ENCODE measurements around the gene SERPINA4. TPM values are rescaled to one million over a fixed set of nuclear protein-coding genes. Genes with fewer than 3 reads are reported as not detected.

SERPINA4 gene
- total and polyA plus RNA-seq, 2 of the 8 experiments (the other 6 are each of a cell fraction or from before 2014, with no cell fraction given) = not detected

- H3K79me1 ChIP-seq (ENCODE audit: low read depth, low read length) = no peaks in the 10 kb centered on the region
- H2BK5ac ChIP-seq (ENCODE audit: low read depth, low read length) = no peak overlapping the region
- no peaks in the 10 kb centered on the region for H4K20me1 ChIP-seq (replicated peaks in 1 of 2; ENCODE audit: control insufficient read depth in 1 of 2, insufficient read depth in 2 of 2, low read length in 2 of 2)
- H3K9me3 ChIP-seq (ENCODE audit: insufficient read depth in 2 of 2, low read depth in 1 of 2, low read length in 1 of 2) = no peaks in the 10 kb centered on the region
- H3K79me2 ChIP-seq (ENCODE audit: control insufficient read depth in 1 of 2, insufficient read depth in 2 of 2, low read length in 2 of 2) = no peaks in the 10 kb centered on the region
- no peak overlapping the region for H3K18ac ChIP-seq (ENCODE audit: extremely low read depth, low read length)
- ChIA-PET POLR2A (ENCODE audit: partially characterized antibody) (no interaction called here), CTCF (ENCODE audit: partially characterized antibody) (interaction anchor here (0.7 to 2.1 kb wide), 5 partner anchors 11 to 264 kb away, joined by 3 to 9 read pairs (median 3); partner anchors contain the start of gene SERPINA5)
- H2AFZ ChIP-seq (ENCODE audit: low read length) = no peak overlapping the region
- no peak overlapping the region for H3K4me3 ChIP-seq (ENCODE audit: extremely low read depth in 1 of 4, insufficient read depth in 2 of 4, low read depth in 3 of 4, low read length in 4 of 4)
- no peaks in the 10 kb centered on the region for H3K36me3 ChIP-seq (ENCODE audit: control insufficient read depth in 2 of 4, insufficient read depth in 4 of 4, low read length in 3 of 4)
- H3K56ac ChIP-seq (replicated peaks; ENCODE audit: insufficient read length, low read depth, low read length) = no peak overlapping the region
- no peak for DNase-seq (ENCODE audit: low read depth in 1 of 2, low spot score in 2 of 2)
- H3K9ac ChIP-seq (replicated peaks in 1 of 4; ENCODE audit: extremely low read depth in 1 of 4, low read depth in 3 of 4, low read length in 3 of 4) = no peak overlapping the region
- no peak overlapping the region for H3K14ac ChIP-seq (ENCODE audit: insufficient read length)
- no peak for FAIRE-seq
- H2BK120ac ChIP-seq (replicated peaks; ENCODE audit: low read depth, low read length) = no peak overlapping the region
- H4K8ac ChIP-seq (ENCODE audit: extremely low read depth, insufficient read depth, low read length) = no peak overlapping the region
- no peak overlapping the region for H3K27ac ChIP-seq (ENCODE audit: low read depth, low read length)
- no peak overlapping the region for H4K5ac ChIP-seq (ENCODE audit: insufficient read length, low read depth, low read length)
- no peak overlapping the region for H3K4me2 ChIP-seq (ENCODE audit: insufficient read depth in 1 of 2, low read depth in 2 of 2, low read length in 2 of 2)
- no peak overlapping the region for H2AK5ac ChIP-seq (ENCODE audit: low read depth, low read length)
- no peak overlapping the region for H2BK12ac ChIP-seq (ENCODE audit: low read depth, low read length)
- 88% methylated on average over 9 of the region's 9 CpGs; no CpG with 5 or more reads in 1 of the 2 experiments for WGBS, 2 experiments (ENCODE audit: extremely low coverage in 1 of 2, insufficient coverage in 1 of 2, insufficient read length in 1 of 2, insufficient replicate concordance in 2 of 2, low coverage in 1 of 2, low lambda C conversion rate in 2 of 2, missing lambda C conversion rate in 1 of 2)
- no peak overlapping the region for H3K4ac ChIP-seq (replicated peaks; ENCODE audit: insufficient read length, low read depth, low read length)
- no peak overlapping the region for H2BK15ac ChIP-seq (ENCODE audit: low read length)
- H2BK20ac ChIP-seq (ENCODE audit: low read length) = no peak overlapping the region
- no peaks in the 10 kb centered on the region for H3K23me2 ChIP-seq (ENCODE audit: low read depth, low read length)
- H3K27me3 ChIP-seq (replicated peaks in 1 of 4; ENCODE audit: control insufficient read depth in 3 of 4, extremely low read depth in 1 of 4, insufficient read depth in 3 of 4, low read length in 3 of 4) = no peaks in the 10 kb centered on the region
- H3K23ac ChIP-seq (ENCODE audit: insufficient read length) = no peak overlapping the region
- no peaks in the 10 kb centered on the region for H3K4me1 ChIP-seq (replicated peaks in 1 of 4; ENCODE audit: control insufficient read depth in 3 of 4, insufficient read depth in 4 of 4, low read length in 3 of 4)
- no peak overlapping the region for H4K91ac ChIP-seq (replicated peaks; ENCODE audit: insufficient read length, low read length)
- no peak for TF ChIP-seq USF2 (IDR thresholded peaks at IDR 0.05; ENCODE audit: low read length)
- TF ChIP-seq KDM5A (IDR thresholded peaks at IDR 0.05; ENCODE audit: low read length) = no peak
- TF ChIP-seq MAFK (IDR thresholded peaks at IDR 0.05; ENCODE audit: low read depth, low read length) = no peak
- TF ChIP-seq BACH1 (IDR thresholded peaks at IDR 0.05; ENCODE audit: low read length) = no peak
- TF ChIP-seq CBX5 (IDR thresholded peaks at IDR 0.05; ENCODE audit: low read depth, low read length) = no peak
- TF ChIP-seq PHF8 (conservative IDR thresholded peaks at IDR 0.05; ENCODE audit: low read depth, low read length) = no peak
- no peak for TF ChIP-seq TAF7 (optimal IDR thresholded peaks at IDR 0.05; ENCODE audit: borderline replicate concordance, low read depth, low read length)
- TF ChIP-seq KDM1A (IDR thresholded peaks at IDR 0.05; ENCODE audit: borderline replicate concordance, low read length) = no peak
- no peak for TF ChIP-seq ATF3 (IDR thresholded peaks at IDR 0.05; ENCODE audit: insufficient read depth, low read depth, low read length)
- TF ChIP-seq E2F6 (IDR thresholded peaks at IDR 0.05) = no peak
- no peak for TF ChIP-seq SP4 (IDR thresholded peaks at IDR 0.05; ENCODE audit: low read length)
- no peak for TF ChIP-seq POU5F1 (IDR thresholded peaks at IDR 0.05; ENCODE audit: low read depth, low read length)
- no peak for TF ChIP-seq SP2 (IDR thresholded peaks at IDR 0.05; ENCODE audit: low read length)
Observed at GRCh38 chr14:94570440-94570839, 9.2 kb downstream of the SERPINA4 start.

Data from H1 (cell line).